HepG2 (cell line): ENCODE measurements around the gene AFF4. TPM values are rescaled to one million over a fixed set of nuclear protein-coding genes. Genes with fewer than 3 reads are reported as not detected.

ENCODE experiments used
- GTF3A ChIP-seq: sonication (generic); formaldehyde crosslinking; conservative IDR thresholded peaks from 2 replicates; pipeline ENCODE4 v1.4.0; 2020; ENCODE audit warnings: mild to moderate bottlenecking, missing genetic modification reagents
- KIAA2018 ChIP-seq: sonication (generic); formaldehyde crosslinking; IDR thresholded peaks from 2 replicates; pipeline ENCODE4 v1.5.0; 2020; ENCODE audit warnings: mild to moderate bottlenecking, missing genetic modification reagents, borderline replicate concordance
- MBNL3 ChIP-seq: fragments of 250-450 bp; sonication (Bioruptor Pico); conservative IDR thresholded peaks from 2 replicates; pipeline ENCODE4 v1.8.0; 2022; ENCODE audit warnings: mild to moderate bottlenecking, inconsistent platforms
- PREB ChIP-seq: sonication (generic); formaldehyde crosslinking; IDR thresholded peaks from 2 replicates; pipeline ENCODE4 v1.4.0; 2020; ENCODE audit warnings: missing genetic modification reagents
- polyA plus RNA-seq, 8 experiments: library from polyadenylated mRNA; depleted of rRNA in 3 of 8; stranded (reverse) in 7 of 8; unstranded in 1 of 8; fragments of >200 nt; fragmentation: Illumina TruSeq in 4 of 8; extraction: Trizol in 4 of 8; gene quantifications; 2 replicates each; pipeline versions ENCODE4 v1.2.1 to v1.2.3, GENCODE V29; 2011 to 2016; ENCODE audit warnings: low read depth in 4 of 8, missing spikeins in 1 of 8, mixed read lengths in 1 of 8; ENCODE audit not compliant: insufficient read depth in 1 of 8
- total RNA-seq, 5 experiments: library from RNA; depleted of rRNA; stranded (reverse); fragments of >200 nt; fragmentation: Illumina TruSeq; extraction: Trizol; gene quantifications; 2 replicates each; pipeline ENCODE4 v1.2.3, GENCODE V29; 2016; ENCODE audit warnings: low read depth in 1 of 5

The AFF4 gene
- total and polyA plus RNA-seq, 2 of the 13 experiments (the other 11 are each of a cell fraction or from before 2014, with no cell fraction given) = 22.1 to 25.5 TPM

- TF ChIP-seq KIAA2018 (CRISPR knock-in tag) (no peak), PREB (CRISPR knock-in tag) (no peak), GTF3A (no peak), MBNL3 (no peak)
Observed at GRCh38 chr5:132884548-132884947, 78.9 kb downstream of the AFF4 start (continued).
